ENCODE data around the gene WNT7B. TPM values are rescaled to one million over a fixed set of nuclear protein-coding genes. Genes with fewer than 3 reads are reported as not detected.

The WNT7B gene
- total RNA-seq, 1 donor from 2014 or later: not detected

DNA sequence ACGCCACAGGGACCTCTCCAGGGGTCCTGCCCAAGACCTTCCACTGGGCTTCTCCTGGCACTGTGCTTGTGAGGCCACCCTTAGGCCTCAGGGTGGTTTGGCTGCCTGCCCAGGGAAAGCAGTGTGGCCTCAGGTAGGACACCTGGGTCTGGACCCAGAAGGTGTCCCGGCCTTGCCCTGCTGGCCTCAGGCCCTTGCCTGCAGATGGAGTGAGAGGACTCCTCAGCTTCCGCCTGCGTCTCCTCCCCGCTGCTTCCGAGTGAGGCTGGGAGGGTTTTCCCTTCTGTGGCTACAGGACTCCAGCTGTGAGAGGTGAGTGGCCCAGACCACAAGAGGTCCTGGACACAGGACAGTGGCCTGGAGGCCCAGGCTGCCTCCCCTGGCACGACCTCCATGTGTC, 60.4 kb downstream of the WNT7B start:
- Mint-ChIP-seq H3K4me1 (ENCODE audit: low read depth) (no peaks in the 10 kb centered on the region), H3K4me3 (no peak overlapping the region), H3K27ac (no peak overlapping the region), H3K27me3 (ENCODE audit: insufficient read depth) (no peaks in the 10 kb centered on the region), H3K36me3 (ENCODE audit: low read depth) (no peaks in the 10 kb centered on the region), H3K9me3 (peaks cover 4% of the 10 kb centered on the region)
- intact Hi-C loops (cut with micrococcal nuclease): no loop called here
- DNase-seq (ENCODE audit: low spot score): no peak

DNA sequence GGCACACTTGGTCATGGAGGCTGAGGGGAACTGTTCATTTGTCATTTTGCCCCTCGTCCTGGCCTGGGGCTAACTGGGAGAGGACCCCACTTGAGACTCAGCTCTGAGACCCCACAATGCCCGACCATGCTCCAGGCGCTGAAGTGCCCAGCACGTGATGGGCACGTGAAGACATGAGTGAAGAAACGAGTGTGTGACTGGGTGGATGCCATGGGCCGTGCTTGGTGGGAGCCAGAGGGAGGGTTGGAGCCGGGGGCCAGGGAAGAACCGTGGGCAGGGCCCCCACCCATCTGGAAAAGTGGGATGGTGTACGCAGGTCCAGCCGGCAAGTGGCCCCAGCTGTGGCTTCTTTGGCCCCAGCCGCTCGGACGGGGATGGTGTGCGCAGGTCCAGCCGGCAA, 61.1 kb downstream of the WNT7B start:
- no peak for DNase-seq (ENCODE audit: low spot score)
- Mint-ChIP-seq H3K4me3 (no peak overlapping the region), H3K27ac (no peak overlapping the region), H3K36me3 (ENCODE audit: low read depth) (no peaks in the 10 kb centered on the region), H3K4me1 (ENCODE audit: low read depth) (no peaks in the 10 kb centered on the region), H3K27me3 (ENCODE audit: insufficient read depth) (no peaks in the 10 kb centered on the region), H3K9me3 (peaks cover 4% of the 10 kb centered on the region)
- intact Hi-C loops (cut with micrococcal nuclease): no loop called here

DNA sequence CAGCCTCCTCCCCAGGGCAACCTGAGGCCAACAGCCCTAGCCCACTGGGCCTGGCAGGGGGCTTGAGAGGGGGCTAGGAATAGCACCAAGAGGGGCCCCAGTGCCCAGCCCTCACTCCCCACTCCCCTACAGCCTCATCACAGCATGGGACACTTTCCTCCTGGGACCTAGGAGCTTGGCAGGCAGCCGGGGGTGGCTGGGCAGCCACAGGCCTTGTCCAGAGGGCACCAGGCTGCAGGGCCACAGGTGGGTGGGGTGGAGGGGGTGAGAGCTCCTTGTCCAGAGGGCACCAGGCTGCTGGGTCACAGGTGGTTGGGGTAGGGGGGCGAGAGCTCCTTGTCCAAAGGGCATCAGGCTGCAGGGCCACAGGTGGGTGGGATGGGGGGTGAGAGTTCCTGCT, 61.8 kb downstream of the WNT7B start:
- H3K27me3 Mint-ChIP-seq (ENCODE audit: insufficient read depth): no peaks in the 10 kb centered on the region
- H3K9me3 Mint-ChIP-seq: peaks cover 4% of the 10 kb centered on the region
- no peaks in the 10 kb centered on the region for H3K36me3 Mint-ChIP-seq (ENCODE audit: low read depth)
- no peak for DNase-seq (ENCODE audit: low spot score)
- H3K4me3 Mint-ChIP-seq: no peak overlapping the region
- intact Hi-C loops (cut with micrococcal nuclease): no loop called here
- H3K27ac Mint-ChIP-seq: no peak overlapping the region
- H3K4me1 Mint-ChIP-seq (ENCODE audit: low read depth): no peaks in the 10 kb centered on the region

DNA sequence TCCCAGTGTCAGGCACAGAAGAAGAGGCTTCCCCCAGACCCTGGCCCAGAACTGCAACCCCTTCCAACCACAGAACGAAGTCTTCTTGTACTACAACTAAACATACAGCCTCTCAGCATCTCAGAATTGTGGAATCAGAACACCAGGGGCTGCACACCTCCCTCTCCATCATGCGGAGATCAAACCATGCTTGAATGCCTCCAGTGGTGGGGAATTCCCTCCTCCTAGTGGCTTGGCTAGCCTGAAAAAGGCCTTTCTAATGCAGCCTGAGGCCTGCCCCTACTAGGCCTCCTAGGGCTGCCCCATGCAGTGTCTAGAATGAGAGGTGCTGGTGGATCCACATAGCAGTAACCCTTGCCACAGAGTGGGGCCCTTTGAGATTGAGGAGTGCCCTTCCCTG, 62.7 kb downstream of the WNT7B start:
- H3K36me3 Mint-ChIP-seq (ENCODE audit: low read depth): no peaks in the 10 kb centered on the region
- intact Hi-C loops (cut with micrococcal nuclease): no loop called here
- no peaks in the 10 kb centered on the region for H3K27me3 Mint-ChIP-seq (ENCODE audit: insufficient read depth)
- H3K9me3 Mint-ChIP-seq: peaks cover 4% of the 10 kb centered on the region
- no peaks in the 10 kb centered on the region for H3K4me1 Mint-ChIP-seq (ENCODE audit: low read depth)
- no peak overlapping the region for H3K27ac Mint-ChIP-seq
- no peak for DNase-seq (ENCODE audit: low spot score)
- H3K4me3 Mint-ChIP-seq: no peak overlapping the region

DNA sequence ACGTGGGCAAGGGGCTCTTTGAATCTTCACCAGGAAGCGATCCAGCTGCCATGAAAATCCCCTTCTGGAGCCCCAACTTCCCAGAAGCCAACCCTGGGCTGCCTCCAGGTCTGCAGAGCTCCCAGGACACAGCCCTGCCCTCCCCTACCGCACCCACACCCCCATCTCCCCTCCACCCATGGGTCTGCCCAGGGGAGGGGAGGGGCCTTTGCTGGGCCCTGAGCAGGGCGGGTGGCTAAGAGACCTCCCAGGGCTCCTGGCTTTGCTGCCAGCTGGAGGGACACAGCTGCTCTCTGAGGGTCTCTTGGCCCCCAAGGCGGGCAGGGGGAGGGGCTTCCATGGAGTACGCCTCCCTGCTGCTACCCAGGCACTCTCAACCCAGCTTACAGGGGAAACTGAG, 64.1 kb downstream of the WNT7B start:
- H3K36me3 Mint-ChIP-seq (ENCODE audit: low read depth): no peaks in the 10 kb centered on the region
- intact Hi-C loops (cut with micrococcal nuclease): no loop called here

DNA sequence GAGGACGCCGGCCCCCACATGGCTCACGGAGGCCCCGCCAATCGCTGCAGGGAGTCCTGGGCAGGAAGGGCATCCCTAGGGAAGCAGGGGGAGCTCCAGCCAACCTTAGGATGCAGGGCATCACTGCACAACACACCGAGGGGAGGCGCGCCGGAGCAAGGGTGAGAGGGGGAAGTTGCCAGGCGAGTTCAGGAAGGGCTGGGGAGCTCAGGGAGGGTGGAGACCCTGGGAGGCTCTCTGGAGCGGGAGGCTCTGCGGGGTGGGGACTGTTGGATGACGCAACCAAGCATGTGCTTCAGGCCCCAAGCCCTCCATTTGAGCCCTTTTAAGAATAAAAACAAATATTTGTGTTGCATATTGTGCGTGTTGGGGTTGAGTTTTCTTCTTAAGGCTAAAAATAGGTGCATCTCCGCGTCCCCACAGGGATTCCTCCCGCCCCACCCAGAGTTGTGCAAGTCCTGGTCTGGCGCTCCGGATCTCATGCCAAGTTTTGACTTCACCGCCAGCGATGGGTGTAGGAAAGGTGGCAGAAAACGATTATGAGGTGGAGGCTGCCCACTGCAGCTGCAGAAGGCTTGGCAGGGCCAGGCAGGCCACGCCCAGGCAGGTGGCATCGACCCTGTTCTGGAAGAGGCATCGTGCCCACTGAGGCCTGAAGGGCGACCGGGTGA, 65.2 kb downstream of the WNT7B start:
- no peak overlapping the region for H3K27ac Mint-ChIP-seq
- no peaks in the 10 kb centered on the region for H3K36me3 Mint-ChIP-seq (ENCODE audit: low read depth)
- H3K4me1 Mint-ChIP-seq (ENCODE audit: low read depth): no peaks in the 10 kb centered on the region
- H3K4me3 Mint-ChIP-seq: no peak overlapping the region
- intact Hi-C loops (cut with micrococcal nuclease): no loop called here
- peaks cover 4% of the 10 kb centered on the region for H3K9me3 Mint-ChIP-seq
- no peaks in the 10 kb centered on the region for H3K27me3 Mint-ChIP-seq (ENCODE audit: insufficient read depth)
- DNase-seq (ENCODE audit: low spot score): no peak

More for the DNA sequence above, 64.1 kb downstream of the WNT7B start:
- Mint-ChIP-seq H3K27me3 (ENCODE audit: insufficient read depth) (no peaks in the 10 kb centered on the region), H3K9me3 (peaks cover 4% of the 10 kb centered on the region), H3K27ac (no peak overlapping the region), H3K4me1 (ENCODE audit: low read depth) (no peaks in the 10 kb centered on the region), H3K4me3 (no peak overlapping the region)
- no peak for DNase-seq (ENCODE audit: low spot score)

DNA sequence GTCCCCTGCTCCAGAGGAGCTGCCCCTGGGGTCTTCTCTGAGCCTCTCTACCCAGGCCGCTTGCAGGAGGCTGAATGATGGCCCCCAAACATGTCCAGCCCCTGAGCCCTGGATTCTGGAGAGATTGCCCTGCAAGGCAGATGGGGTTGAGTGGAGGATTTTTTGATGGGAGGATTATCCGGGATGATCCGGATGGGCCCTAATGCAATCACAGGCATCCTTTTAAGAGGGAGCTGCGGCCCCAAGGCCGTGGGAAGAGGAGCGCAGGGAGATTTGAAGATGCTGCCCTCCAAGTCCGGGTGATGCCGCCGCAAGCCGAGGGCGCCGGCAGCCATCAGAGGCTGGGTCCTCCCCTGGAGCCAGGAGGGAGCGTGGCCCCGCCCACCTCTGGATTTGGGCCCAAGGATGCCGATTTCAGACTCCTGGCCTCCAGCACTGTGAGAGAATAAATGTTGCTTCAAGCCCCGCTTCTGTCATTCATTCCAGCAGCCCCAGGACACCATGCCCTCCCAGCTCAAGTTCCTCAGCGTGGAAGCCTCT, 66.0 kb downstream of the WNT7B start:
- Mint-ChIP-seq H3K36me3 (ENCODE audit: low read depth) (no peaks in the 10 kb centered on the region), H3K4me1 (ENCODE audit: low read depth) (no peaks in the 10 kb centered on the region), H3K9me3 (peaks cover 4% of the 10 kb centered on the region), H3K4me3 (no peak overlapping the region), H3K27me3 (ENCODE audit: insufficient read depth) (no peaks in the 10 kb centered on the region), H3K27ac (no peak overlapping the region)
- intact Hi-C loops (cut with micrococcal nuclease): no loop called here
- no peak for DNase-seq (ENCODE audit: low spot score)

DNA sequence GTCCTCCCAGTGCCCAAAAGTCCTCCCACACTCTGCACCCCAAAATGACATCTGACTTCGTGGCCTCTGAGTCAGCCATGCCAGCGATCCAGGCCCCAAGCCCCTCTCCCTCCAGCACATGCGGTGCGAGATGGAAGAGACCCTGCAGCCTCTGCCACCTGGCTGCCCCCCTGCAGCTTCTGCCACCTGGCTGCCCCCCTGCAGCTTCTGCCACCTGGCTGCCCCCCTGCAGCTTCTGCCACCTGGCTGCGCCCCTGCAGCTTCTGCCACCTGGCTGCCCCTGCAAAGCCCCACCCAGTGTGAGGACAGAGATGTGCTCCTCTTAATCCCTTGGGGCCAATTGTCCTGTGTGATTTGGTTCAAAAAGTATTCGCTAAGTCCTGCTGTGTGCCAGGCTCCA, 68.0 kb downstream of the WNT7B start:
- no peaks in the 10 kb centered on the region for H3K36me3 Mint-ChIP-seq (ENCODE audit: low read depth)
- peaks cover 5% of the 10 kb centered on the region for H3K27me3 Mint-ChIP-seq (ENCODE audit: insufficient read depth)
- no peaks in the 10 kb centered on the region for H3K4me1 Mint-ChIP-seq (ENCODE audit: low read depth)
- no peaks in the 10 kb centered on the region for H3K9me3 Mint-ChIP-seq
- H3K4me3 Mint-ChIP-seq: no peak overlapping the region
- H3K27ac Mint-ChIP-seq: no peak overlapping the region
- intact Hi-C loops (cut with micrococcal nuclease): no loop called here
- no peak for DNase-seq (ENCODE audit: low spot score)

DNA sequence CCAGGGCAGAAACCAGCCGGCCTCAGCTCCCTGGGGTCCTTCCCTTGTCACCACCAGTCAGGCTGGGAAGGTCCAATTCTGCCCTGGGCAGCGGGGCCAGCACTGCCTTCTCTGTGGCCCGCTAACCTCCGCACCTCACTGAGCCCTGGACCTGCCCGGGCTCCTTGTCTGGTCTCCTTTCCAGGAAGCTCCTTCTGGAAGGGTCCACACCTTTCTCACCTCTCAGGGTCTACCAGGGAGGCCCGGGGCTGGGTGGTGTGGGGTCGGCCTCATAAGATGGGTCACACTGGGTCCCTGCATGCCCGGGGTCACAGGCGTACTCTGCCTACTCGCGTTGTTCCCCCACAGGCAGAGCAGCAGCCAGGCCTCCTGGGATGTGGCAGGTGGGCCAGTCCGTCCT, 69.0 kb downstream of the WNT7B start:
- no peak overlapping the region for H3K27ac Mint-ChIP-seq
- H3K4me1 Mint-ChIP-seq (ENCODE audit: low read depth): no peaks in the 10 kb centered on the region
- intact Hi-C loops (cut with micrococcal nuclease): no loop called here
- peaks cover 5% of the 10 kb centered on the region for H3K27me3 Mint-ChIP-seq (ENCODE audit: insufficient read depth)
- no peak for DNase-seq (ENCODE audit: low spot score)
- no peaks in the 10 kb centered on the region for H3K9me3 Mint-ChIP-seq
- H3K4me3 Mint-ChIP-seq: no peak overlapping the region
- H3K36me3 Mint-ChIP-seq (ENCODE audit: low read depth): no peaks in the 10 kb centered on the region

DNA sequence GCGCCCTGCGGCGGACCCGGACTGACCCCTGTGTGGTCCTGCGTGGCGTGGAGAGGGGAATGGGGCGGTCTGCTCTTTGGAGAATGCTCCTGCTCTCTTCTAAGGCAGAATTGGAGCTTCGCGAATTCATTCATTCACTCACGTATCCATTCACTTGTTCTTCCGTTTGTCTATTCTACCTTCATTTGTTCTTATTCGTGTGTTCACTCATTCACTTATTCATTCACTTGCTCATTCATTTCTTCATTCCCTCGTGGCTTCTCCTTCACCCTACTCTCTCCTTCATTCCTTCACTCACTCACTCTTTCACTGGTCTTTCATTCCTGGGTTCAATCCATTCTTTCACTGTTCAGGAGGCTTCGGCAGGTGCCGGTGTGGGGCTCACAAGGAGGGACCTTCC, 69.6 kb downstream of the WNT7B start:
- H3K9me3 Mint-ChIP-seq: no peaks in the 10 kb centered on the region
- DNase-seq (ENCODE audit: low spot score): no peak

DNA sequence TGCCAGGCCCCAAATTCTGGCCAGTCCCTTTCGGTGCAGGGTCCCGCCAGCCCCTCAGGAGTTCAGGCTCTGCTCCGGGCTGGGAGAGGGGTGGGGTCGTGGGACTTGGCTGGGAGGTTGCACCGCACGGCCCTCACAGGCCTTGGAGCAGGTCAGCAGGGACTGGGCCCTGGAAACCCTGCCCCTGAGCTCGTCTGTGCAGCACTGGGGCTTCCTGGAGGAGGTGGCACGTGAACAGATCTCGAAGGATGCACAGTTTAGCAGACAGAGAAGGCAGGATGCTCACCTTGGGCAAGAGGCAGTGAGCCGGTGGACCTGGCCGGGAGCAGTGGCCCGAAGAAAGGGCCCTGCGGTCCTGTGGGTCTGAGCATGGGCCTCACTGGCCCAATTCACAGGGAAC, 70.0 kb downstream of the WNT7B start:
- H3K4me1 Mint-ChIP-seq (ENCODE audit: low read depth): no peaks in the 10 kb centered on the region
- H3K36me3 Mint-ChIP-seq (ENCODE audit: low read depth): no peaks in the 10 kb centered on the region
- H3K9me3 Mint-ChIP-seq: no peaks in the 10 kb centered on the region
- no peak overlapping the region for H3K27ac Mint-ChIP-seq
- H3K4me3 Mint-ChIP-seq: no peak overlapping the region
- no peak for DNase-seq (ENCODE audit: low spot score)
- H3K27me3 Mint-ChIP-seq (ENCODE audit: insufficient read depth): peaks cover 5% of the 10 kb centered on the region
- intact Hi-C loops (cut with micrococcal nuclease): no loop called here

More for the DNA sequence above, 69.6 kb downstream of the WNT7B start:
- intact Hi-C loops (cut with micrococcal nuclease): no loop called here
- Mint-ChIP-seq H3K4me1 (ENCODE audit: low read depth) (no peaks in the 10 kb centered on the region), H3K27me3 (ENCODE audit: insufficient read depth) (peaks cover 5% of the 10 kb centered on the region), H3K4me3 (no peak overlapping the region), H3K36me3 (ENCODE audit: low read depth) (no peaks in the 10 kb centered on the region), H3K27ac (no peak overlapping the region)

DNA sequence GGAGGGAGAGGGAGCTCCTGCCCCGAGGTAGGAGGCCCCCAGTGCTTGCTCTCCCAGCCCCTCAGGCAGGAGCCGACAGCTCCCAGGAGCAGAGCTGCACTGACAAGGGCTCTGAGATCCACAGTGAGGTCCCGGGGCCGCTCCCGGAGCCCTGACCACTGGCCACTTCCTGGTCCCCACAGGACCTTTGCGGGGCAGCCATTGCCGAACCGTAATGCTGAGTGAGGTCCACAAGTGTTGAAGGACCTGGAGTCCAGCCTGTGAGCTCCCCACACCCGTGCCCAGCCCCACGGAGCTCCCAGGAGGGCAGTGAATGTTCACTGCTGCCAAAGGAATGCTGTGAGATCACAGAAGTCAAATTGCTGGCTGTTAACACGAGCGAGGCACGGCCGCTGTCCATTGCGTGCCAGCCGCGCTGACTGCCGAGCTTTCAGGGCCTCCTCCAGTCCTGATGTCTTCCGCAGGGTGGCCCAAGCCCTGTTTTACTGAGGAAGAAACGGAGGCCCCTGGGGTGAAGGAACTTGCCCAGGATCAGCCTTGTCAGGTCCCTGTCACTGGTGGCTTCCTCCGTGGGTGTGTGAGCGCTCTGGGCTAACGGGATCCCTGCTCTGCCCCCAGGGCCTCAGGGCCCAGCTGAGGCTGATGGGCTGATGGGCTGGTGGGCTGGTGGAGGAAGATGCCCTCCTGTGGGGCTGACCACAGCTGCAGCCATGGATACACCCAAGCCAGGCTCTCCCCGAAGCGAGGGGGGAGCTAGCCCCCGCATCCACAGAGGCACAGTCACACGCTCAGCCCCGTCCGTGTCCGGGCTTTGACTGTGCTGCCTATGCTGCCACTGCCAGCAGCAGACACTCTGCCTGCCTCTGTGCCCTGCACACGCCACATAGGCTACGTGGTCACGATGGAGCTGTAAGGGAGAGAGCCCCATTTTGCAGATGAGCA, 70.8 kb downstream of the WNT7B start:
- H3K4me1 Mint-ChIP-seq (ENCODE audit: low read depth): no peaks in the 10 kb centered on the region
- H3K36me3 Mint-ChIP-seq (ENCODE audit: low read depth): no peaks in the 10 kb centered on the region
- H3K27me3 Mint-ChIP-seq (ENCODE audit: insufficient read depth): peaks cover 5% of the 10 kb centered on the region

DNA sequence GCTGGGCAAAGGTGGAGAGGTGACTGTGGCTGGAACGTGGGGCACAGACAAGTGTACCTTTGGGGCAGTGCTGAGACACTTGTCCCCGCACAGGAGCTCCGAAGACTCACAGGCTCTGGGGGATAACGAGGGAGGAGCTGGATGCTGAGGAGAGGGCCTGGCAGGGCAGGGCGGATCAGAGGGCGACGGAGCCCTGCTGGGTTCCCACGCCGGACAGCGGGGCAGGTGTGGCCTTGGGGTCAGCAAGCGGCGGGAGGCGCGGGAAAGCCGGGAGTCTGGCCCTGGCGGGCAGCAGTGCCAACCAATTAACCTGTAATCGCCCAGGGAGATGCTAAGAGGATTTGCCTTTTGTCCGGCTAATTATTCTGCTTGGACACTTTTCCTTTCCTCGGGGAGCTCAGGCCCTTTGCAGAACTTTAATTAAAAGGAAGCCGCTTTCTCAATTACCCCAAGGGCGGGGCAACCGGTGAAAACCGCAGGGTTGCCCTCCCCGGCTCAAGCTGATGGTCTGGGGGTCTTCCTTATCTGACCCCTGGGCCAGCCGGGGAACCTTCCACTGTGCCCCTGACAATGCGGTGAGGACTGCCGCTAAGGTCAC, 71.5 kb downstream of the WNT7B start:
- no peaks in the 10 kb centered on the region for H3K4me1 Mint-ChIP-seq (ENCODE audit: low read depth)
- no peaks in the 10 kb centered on the region for H3K36me3 Mint-ChIP-seq (ENCODE audit: low read depth)
- no peak for DNase-seq (ENCODE audit: low spot score)
- intact Hi-C loops (cut with micrococcal nuclease): no loop called here
- no peak overlapping the region for H3K27ac Mint-ChIP-seq
- H3K9me3 Mint-ChIP-seq: no peaks in the 10 kb centered on the region
- no peak overlapping the region for H3K4me3 Mint-ChIP-seq
- H3K27me3 Mint-ChIP-seq (ENCODE audit: insufficient read depth): peaks cover 5% of the 10 kb centered on the region

More for the DNA sequence above, 70.8 kb downstream of the WNT7B start:
- Mint-ChIP-seq H3K4me3 (no peak overlapping the region), H3K27ac (no peak overlapping the region), H3K9me3 (no peaks in the 10 kb centered on the region)
- DNase-seq (ENCODE audit: low spot score): no peak
- intact Hi-C loops (cut with micrococcal nuclease): no loop called here

Data from activated T-helper 1 cell treated with anti-CD3 and anti-CD28 coated beads, Interleukin-12 subunit alpha, Interleukin-12 subunit beta, Interleukin-2, Interleukin-4 antibody, amounts not matched to agents 30 ng/mL and 10 ng/mL and 1 ng/mL, durations not matched to agents 14 hours and 24 hours and 36 hours (primary cell).